A673 (cell line): Measurements from ENCODE around the gene HDAC10.

Experiments
- CTCF ChIP-seq: fragments of 300-800, 200-600 bp; sonication (generic); conservative IDR thresholded peaks from 2 replicates; pipeline ENCODE4 v1.5.1; 2017; ENCODE audit warnings: low read depth, mild to moderate bottlenecking, antibody characterized with exemption, low read length, moderate library complexity, mixed read lengths
- EZH2 ChIP-seq: fragments of 200-600 bp; sonication (generic); IDR thresholded peaks from 2 replicates; pipeline ENCODE4 v1.6.1; 2017; ENCODE audit warnings: borderline replicate concordance, low read depth, mild to moderate bottlenecking, mixed read lengths, antibody characterized with exemption, low read length; ENCODE audit not compliant: poor library complexity, severe bottlenecking

- no peak for TF ChIP-seq CTCF
- no peak for TF ChIP-seq EZH2
Measured at GRCh38 chr22:50243685-50244419, 7.2 kb downstream of the HDAC10 start.
